Esophagus squamous epithelium (tissue), 4 donors: ENCODE data around the gene HMGB3.

Source experiments
- POLR2A ChIP-seq, 4 donors: fragments of 450-650 bp; IDR thresholded peaks; one replicate each; pipeline ENCODE4 v1.6.1; 2017; ENCODE audit warnings: antibody characterized with exemption in 4 of 4, mild to moderate bottlenecking in 4 of 4, moderate library complexity in 3 of 4
- TF ChIP-seq, protein P1 (sequence below), 6 experiments: fragments of 450-650 bp in 4 of 6; fragments of 200-600 bp in 2 of 6; sonication (generic) in 2 of 6; IDR thresholded peaks; one replicate each; pipeline ENCODE4 v1.5.1; 2016 to 2019; ENCODE audit warnings: antibody characterized with exemption in 6 of 6, mild to moderate bottlenecking in 4 of 6, moderate library complexity in 4 of 6

- TF ChIP-seq, protein P1, sequence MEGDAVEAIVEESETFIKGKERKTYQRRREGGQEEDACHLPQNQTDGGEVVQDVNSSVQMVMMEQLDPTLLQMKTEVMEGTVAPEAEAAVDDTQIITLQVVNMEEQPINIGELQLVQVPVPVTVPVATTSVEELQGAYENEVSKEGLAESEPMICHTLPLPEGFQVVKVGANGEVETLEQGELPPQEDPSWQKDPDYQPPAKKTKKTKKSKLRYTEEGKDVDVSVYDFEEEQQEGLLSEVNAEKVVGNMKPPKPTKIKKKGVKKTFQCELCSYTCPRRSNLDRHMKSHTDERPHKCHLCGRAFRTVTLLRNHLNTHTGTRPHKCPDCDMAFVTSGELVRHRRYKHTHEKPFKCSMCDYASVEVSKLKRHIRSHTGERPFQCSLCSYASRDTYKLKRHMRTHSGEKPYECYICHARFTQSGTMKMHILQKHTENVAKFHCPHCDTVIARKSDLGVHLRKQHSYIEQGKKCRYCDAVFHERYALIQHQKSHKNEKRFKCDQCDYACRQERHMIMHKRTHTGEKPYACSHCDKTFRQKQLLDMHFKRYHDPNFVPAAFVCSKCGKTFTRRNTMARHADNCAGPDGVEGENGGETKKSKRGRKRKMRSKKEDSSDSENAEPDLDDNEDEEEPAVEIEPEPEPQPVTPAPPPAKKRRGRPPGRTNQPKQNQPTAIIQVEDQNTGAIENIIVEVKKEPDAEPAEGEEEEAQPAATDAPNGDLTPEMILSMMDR (IDR thresholded peaks at IDR 0.05): no peak
- TF ChIP-seq POLR2A (IDR thresholded peaks at IDR 0.05): no peak
Observed at GRCh38 chrX:150972450-150972849, 10.7 kb upstream of the HMGB3 start.
